GM19455 (cell line): ENCODE results near the gene PCNA.

Experiments used
- ATAC-seq: cut with Tn5 transposase; IDR thresholded peaks from one replicate; pipeline ENCODE4 v1.9.1; 2021; ENCODE audit not compliant: unreplicated experiment

Gene PCNA

DNA sequence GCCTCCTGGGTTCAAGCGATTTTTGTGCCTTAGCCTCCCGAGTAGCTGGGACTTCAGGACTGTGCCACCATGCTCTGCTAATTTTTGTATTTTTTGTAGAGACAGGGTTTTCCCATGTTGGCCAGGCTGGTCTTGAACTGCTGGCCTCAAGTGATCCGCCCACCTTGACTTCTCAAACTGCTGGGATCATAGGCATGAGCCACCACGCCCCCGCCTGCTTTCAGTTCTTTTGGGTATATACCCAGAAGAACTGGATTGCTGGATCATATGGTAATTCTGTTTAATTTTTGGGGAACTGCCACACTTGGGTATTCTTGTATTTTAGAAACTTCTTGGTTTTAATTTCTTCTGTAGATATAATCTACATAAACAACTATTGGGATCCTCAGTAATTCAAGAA is 24.1 kb upstream of the PCNA start:
- no peak for ATAC-seq

- ATAC-seq: no peak
Measured at GRCh38 chr20:5141615-5142014, 21.9 kb upstream of the PCNA start.

DNA sequence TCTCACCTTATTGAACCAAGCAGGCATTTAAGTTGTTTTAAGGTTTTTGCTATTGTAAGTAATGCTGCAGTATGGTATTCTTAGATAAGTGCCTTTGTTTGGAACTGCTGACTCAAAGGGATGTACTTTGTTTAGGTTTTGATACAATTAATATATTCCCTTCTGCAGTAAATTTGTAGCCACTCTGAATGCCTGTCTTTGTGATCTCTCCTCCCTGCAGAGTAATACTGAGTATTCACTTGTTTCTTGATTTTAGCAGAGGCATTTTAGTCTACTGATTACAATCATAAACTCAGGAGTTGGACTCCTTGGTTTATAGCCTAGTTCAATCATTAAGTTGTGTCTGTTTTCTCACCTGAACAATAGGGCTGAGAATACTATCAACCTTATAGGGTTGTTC is 20.4 kb upstream of the PCNA start:
- no peak for ATAC-seq

DNA sequence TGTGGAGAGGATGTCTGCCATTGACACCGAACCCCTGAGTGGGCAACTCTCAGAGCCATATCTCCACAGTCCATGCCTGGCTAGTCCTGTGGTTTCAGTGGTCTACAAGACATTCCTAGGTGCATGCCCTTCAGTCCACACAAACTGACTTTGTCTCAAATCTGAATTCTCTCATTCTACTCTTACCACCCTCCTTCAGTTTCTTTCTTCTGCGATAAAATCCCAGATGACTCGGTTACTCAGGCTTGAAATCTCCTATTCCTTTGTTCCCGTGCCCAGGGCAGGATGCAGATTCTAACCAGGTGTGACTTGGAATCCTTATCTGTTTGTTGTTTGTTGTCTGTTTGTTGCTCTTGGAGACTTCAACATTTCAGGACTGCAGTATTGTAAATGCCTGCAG is 16.3 kb upstream of the PCNA start:
- no peak for ATAC-seq

GRCh38 chr20:5135363-5136012 is 15.7 kb upstream of the PCNA start:
- ATAC-seq: no peak

DNA sequence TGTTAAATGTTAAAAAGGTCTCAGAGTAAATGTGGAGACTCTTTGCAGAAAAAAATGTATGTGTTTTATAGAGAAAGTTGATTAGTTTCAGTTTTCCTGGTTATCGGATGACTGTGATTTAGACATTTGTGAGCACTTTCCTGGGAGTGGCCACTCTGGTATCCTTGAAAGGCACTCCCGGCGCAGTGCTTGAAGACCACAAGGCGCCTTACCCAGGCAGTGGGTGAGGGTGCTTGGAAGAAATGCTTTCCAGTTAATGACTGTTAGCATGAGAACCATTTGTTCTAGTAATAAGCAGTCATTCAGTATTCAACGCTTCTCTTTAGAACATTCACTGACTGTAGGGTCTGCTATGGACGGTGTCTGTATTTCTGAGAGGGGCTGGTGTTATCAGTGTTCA is 14.2 kb upstream of the PCNA start:
- ATAC-seq: no peak

DNA sequence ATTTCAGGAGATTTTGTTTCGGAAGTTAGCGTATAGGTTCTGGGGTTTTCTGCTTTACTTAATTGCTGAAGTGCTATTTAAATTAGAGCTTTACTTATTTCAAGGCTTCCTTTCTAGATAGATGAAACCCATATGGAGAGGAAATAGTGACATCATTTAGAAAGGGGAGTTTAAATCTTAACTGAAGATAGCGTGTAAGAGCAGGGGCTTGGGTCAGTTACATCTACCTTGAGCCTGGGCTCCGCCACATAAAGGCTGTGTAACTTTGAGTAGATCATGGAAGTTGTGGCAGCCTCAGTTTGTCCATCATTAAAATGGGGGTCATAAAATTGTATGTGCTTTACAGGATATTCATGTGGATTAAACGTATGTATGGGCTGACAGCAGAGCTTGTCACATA is 11.7 kb upstream of the PCNA start:
- ATAC-seq: no peak

GRCh38 chr20:5128886-5129285 is 9.1 kb upstream of the PCNA start:
- no peak for ATAC-seq

- no peak for ATAC-seq
Measured at GRCh38 chr20:5127859-5128424, 8.2 kb upstream of the PCNA start.

DNA sequence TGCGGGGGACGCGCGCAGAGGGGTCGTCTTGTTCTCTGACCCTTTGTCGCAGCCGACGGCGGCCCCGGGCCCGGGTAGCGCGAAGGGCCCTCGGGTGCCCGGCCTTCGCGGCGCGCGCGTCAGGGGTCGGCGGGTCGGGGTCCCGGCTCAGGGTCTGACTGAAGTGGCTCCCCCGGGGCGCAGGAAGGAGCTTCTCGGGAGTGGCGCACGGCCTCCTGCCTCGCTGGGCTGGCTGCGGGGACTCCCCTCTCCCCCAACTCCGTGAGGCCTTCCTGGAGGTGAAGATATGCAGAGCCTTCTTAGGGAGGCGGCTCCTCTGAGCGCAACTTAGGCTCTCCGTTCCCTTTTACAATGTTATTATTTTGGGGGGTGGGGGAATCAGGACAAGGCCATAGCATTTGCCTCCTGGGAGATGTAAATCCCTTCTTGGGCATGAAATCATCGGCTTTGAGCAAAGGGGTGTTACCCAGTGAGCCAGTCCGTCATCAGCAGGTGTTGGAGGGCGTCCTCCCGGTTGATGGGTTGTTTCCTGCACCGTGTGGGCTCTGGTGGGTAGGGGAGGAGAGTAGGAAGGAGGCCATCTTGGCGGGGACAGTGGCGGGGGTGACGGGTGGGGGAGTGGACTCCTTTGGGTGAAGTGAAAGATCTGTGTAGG is 7.6 kb upstream of the PCNA start:
- ATAC-seq: peak; percentile 30

GRCh38 chr20:5126512-5127203 is 6.9 kb upstream of the PCNA start, which contains the start of gene CDS2:
Gene CDS2 (plus strand): TSS chr20:5127008. CDS start chr20:5127093, 85 bp downstream.
- peak; percentile 89 for ATAC-seq

DNA sequence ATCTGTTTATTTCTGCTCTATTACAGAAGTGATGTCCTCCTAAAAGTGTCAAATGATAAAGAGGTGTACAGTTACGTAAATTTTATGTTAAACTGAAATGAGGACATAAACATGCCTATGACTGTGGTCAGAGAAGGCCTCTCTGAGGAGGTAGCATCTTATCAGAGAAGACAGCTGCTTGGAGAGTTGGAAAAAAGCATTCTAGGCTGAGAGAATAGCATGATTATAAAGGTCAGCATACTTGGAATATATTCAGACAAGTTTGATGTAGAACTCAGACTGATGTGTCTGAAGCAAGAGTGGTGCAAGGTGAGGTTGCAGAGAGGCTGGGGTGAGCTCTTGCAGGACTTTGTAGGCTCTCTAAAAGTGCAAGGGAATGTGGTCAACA is 3.1 kb upstream of the PCNA start:
- no peak for ATAC-seq

DNA sequence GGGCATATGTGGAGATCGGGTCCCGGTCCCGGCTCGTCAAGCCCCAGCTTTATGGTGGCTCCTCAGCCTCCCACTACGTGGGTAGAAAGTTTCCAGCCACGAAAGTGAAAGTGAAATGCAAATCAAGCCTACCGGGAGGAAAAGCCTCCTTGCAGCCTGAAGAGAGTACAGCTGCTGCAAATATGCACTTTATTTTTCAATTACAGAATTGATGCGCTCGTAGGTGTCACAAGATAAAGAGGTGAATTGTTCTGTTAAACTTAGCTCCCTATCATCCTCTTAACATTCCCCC is 373 bp upstream of the PCNA start:
- ATAC-seq: no peak

- ATAC-seq: no peak
Measured at GRCh38 chr20:5119143-5119434, 669 bp downstream of the PCNA start.

DNA sequence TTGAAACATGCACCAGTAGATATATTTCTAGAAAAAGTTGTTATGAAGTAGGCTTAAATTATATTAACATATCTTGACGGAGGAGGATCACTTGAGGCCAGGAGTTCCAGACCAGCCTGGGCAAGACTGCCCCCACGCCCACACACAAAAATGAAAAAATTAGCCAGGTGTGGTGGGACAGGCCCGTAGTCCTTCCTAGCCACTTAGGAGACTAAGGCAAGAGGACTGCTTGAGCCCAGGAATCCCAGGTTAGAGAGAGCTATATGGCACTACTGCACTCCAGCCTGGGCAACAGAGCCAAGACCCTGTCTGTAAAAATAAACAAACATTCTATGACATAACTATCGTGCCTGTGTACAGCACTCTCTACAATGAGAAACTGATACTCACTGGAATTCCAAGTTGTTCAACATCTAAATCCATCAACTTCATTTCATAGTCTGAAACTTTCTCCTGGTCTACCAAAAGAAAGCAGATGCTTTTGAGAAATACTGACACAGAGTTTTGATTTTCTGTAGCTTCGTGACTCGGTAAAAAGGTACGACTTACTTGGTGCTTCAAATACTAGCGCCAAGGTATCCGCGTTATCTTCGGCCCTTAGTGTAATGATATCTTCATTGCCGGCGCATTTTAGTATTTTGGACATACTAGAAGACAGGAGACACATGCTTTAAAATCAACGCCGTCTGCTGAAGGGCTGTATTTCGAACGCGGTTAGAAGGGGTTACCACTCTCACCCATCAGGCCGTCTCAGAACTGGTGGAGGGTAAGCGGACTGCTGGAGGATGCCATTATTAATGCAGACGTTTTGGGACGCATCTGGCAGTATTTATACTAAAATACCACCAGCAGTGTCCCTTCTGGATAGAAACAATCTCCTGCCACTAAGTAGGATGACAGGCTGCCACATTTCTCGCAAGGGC is 1.3 kb downstream of the PCNA start:
- no peak for ATAC-seq

DNA sequence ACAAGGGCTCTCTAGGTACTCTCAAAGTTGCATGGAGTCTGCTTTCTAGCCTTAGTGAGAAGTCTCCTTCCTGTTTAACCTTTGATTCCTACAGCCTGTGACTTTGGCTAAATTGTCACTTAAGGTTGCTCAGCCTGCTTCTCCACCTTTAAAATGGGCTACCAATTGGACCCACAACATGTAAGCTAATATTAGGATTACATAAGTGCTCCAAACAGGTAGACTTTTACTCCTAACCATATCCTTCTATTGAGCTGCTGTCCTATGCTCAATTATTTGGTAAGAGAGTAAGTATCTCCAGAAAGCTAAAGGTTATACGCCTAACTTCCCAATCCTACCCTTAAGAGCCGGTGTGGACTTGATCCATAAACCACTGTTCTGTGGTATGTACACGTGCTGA is 2.9 kb downstream of the PCNA start:
- no peak for ATAC-seq

GRCh38 chr20:5114403-5114802 is 5.4 kb downstream of the PCNA start:
- ATAC-seq: no peak

- no peak for ATAC-seq
Measured at GRCh38 chr20:5113615-5113986, 6.2 kb downstream of the PCNA start.

DNA sequence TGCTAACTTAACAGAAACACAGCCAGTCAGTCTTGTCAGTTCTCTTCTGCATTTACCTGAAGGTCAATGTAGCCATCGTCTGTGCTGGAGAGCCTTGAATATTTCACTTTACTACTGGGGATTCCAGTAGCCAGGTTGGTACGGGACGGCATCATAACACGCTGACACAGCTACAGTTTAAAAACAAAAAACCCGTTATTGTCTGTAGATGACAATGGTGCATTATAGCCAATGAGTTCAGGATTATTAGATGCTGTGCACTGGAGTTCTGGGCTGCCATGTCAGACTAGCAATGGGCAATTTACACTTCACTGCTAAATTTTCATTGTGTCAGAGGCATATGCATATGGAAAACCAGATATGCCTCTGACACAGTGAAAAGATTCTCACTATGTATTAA is 10.5 kb downstream of the PCNA start:
- ATAC-seq: no peak

- no peak for ATAC-seq
Measured at GRCh38 chr20:5104479-5104878, 15.3 kb downstream of the PCNA start.

DNA sequence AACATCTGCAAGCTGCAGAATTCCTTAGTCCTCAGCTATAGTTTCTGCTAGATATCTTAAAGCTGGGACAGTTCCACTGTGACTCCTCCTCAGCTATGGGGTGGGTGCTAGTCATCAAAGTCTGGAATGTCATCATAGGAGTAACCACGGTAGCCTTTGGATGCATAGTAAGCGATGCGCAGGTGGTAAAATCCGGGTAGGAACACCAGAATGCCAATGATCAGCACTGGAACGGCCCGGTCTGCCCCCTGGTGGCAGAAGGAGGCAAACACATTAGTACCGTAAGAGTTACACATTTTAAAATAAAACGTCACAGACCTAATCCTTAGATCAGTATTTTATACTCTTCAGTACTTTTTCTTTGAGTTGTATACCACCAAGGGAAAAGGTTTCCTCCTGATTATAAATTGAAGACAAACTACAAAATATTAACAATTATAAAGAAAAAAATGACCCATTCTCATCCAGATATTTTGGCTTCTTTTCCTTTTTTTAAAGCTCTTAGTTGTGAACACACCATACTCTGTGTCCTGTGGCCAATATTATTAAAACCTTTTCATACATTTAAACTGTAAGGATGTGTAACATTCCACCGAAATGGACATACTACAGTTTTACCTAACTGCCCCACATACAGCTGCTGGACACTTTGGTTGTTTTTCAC is 18.9 kb downstream of the PCNA start:
- no peak for ATAC-seq
